HepG2 (cell line): ENCODE measurements around the gene ROBO2. TPM values are rescaled to one million over a fixed set of nuclear protein-coding genes. Genes with fewer than 3 reads are reported as not detected.
A peak's percentile ranks its signal among the peaks of the same experiment; 100 is the strongest.

Experiments used
- ATAC-seq: fragments of 200-7000 bp; cut with Tn5 transposase; 3 replicates; pipeline ENCODE4 v1.9.1; 2020; ENCODE audit warnings: mild to moderate bottlenecking, moderate library complexity
- BruUV-seq: library from RNA; stranded (reverse); fragments of 400-500 nt; replicated peaks from 2 replicates; lab custom pipeline; 2021; lab: Mats Ljungman, UMichigan
- CTCF ChIA-PET: fragments of 300-600 bp; formaldehyde crosslinking; extraction: SDS; loops from one replicate; lab custom pipeline; 2021; ENCODE audit warnings: low total read pairs, inconsistent platforms, low intra/inter-chr PET ratio; lab: Yijun Ruan, JAX
- POLR2A ChIA-PET: fragments of 350-600 bp; sonication (Branson Sonifier 250); formaldehyde crosslinking; loops from one replicate; lab custom pipeline; 2020; ENCODE audit warnings: antibody characterized with exemption, inconsistent platforms; lab: Yijun Ruan, JAX
- DNase-seq: peaks from one replicate; pipeline ENCODE4 v3.0.0-alpha.2; 2015; ENCODE audit warnings: low spot score
- FAIRE-seq: peaks from 3 replicates; lab custom pipeline; 2011; peaks lifted over from hg19 to GRCh38; lab: Jason Lieb, UNC
- H2AFZ ChIP-seq: one replicate; pipeline ENCODE4 v1.6.1; 2011; ENCODE audit warnings: low read length, inconsistent platforms
- H3K27ac ChIP-seq: fragments of 300-600 bp; 3 replicates; pipeline ENCODE4 v1.8.0; 2011; ENCODE audit warnings: mixed run types, mild to moderate bottlenecking, mixed read lengths, low read length, inconsistent platforms; ENCODE audit not compliant: insufficient read depth; ENCODE audit errors: extremely low read length
- H3K27me3 ChIP-seq, 2 experiments: fragments of 200-600 bp in 1 of 2; 2 replicates in 1 of 2; 3 replicates in 1 of 2; pipeline versions ENCODE4 v1.6.0 to v1.8.0; 2011; ENCODE audit warnings: low read length in 2 of 2, mild to moderate bottlenecking in 2 of 2, moderate library complexity in 2 of 2, inconsistent platforms in 1 of 2; ENCODE audit not compliant: insufficient read depth in 2 of 2, control insufficient read depth in 1 of 2
- H3K36me3 ChIP-seq, 2 experiments: fragments of 200-600 bp in 1 of 2; replicated peaks in 1 of 2; 2 replicates in 1 of 2; 3 replicates in 1 of 2; pipeline versions ENCODE4 v1.5.1 to v1.8.0; 2011; ENCODE audit warnings: low read length in 2 of 2, inconsistent platforms in 1 of 2; ENCODE audit not compliant: insufficient read depth in 2 of 2, control insufficient read depth in 1 of 2
- H3K4me1 ChIP-seq: 2 replicates; pipeline ENCODE4 v1.5.1; 2012; ENCODE audit warnings: low read length, inconsistent platforms; ENCODE audit not compliant: insufficient read depth
- H3K4me2 ChIP-seq: 2 replicates; pipeline ENCODE4 v1.6.0; 2011; ENCODE audit warnings: low read depth, low read length, inconsistent platforms
- H3K4me3 ChIP-seq, 3 experiments: fragments of 200-600 bp in 1 of 3; sonication (generic), shearing (Covaris generic) in 1 of 3; replicated peaks in 1 of 3; 2 replicates each; pipeline ENCODE4 v1.5.1; 2011 to 2016; ENCODE audit warnings: low read length in 3 of 3, inconsistent platforms in 2 of 3, low read depth in 2 of 3, mild to moderate bottlenecking in 2 of 3, control low read depth in 1 of 3, mixed read lengths in 1 of 3; ENCODE audit not compliant: insufficient read depth in 1 of 3
- H3K79me2 ChIP-seq: one replicate; pipeline ENCODE4 v1.6.1; 2011; ENCODE audit warnings: low read length, inconsistent platforms; ENCODE audit not compliant: insufficient read depth
- H3K9ac ChIP-seq: 2 replicates; pipeline ENCODE4 v1.6.0; 2011; ENCODE audit warnings: mild to moderate bottlenecking, low read depth, low read length, inconsistent platforms; ENCODE audit not compliant: insufficient read depth
- H3K9me3 ChIP-seq: 2 replicates; pipeline ENCODE4 v1.5.1; 2012; ENCODE audit warnings: mild to moderate bottlenecking, low read length
- H4K20me1 ChIP-seq: 2 replicates; pipeline ENCODE4 v1.6.0; 2011; ENCODE audit warnings: inconsistent platforms, mild to moderate bottlenecking, low read length, moderate library complexity; ENCODE audit not compliant: insufficient read depth
- ARNT ChIP-seq: fragments of 450-650 bp; IDR thresholded peaks from 2 replicates; pipeline ENCODE4 v1.6.1; 2017
- MAFF ChIP-seq: IDR thresholded peaks from 2 replicates; pipeline ENCODE4 v1.6.1; 2011; ENCODE audit warnings: low read depth, low read length, improper control_type of control experiment
- MAFK ChIP-seq, 2 experiments: IDR thresholded peaks in 1 of 2; conservative IDR thresholded peaks in 1 of 2; 2 replicates each; pipeline ENCODE4 v1.6.1; 2011; ENCODE audit warnings: improper control_type of control experiment in 2 of 2, low read length in 2 of 2
- MEIS2 ChIP-seq: sonication (generic); formaldehyde crosslinking; IDR thresholded peaks from 2 replicates; pipeline ENCODE4 v1.9.0; 2021; ENCODE audit warnings: mild to moderate bottlenecking, missing genetic modification reagents
- RFXANK ChIP-seq: IDR thresholded peaks from 2 replicates; pipeline ENCODE4 v1.6.1; 2016
- TRIM22 ChIP-seq: fragments of 450-650 bp; IDR thresholded peaks from 2 replicates; pipeline ENCODE4 v1.6.1; 2017
- U2AF1 ChIP-seq: fragments of 200-400 bp; formaldehyde crosslinking; optimal IDR thresholded peaks from 2 replicates; pipeline ENCODE3; 2017; ENCODE audit warnings: mild to moderate bottlenecking, low read depth, low read length
- WGBS: methylation state at CpG from one replicate; pipeline ENCODE4 v1.1.6; 2017; ENCODE audit warnings: low lambda C conversion rate; 5-methylcytosine and 5-hydroxymethylcytosine counted together
- in situ Hi-C: cut with HindIII; loops from 2 replicates; pipeline ENCODE4 v1.10.0; 2017; ENCODE audit warnings: low pct_unique_long_range_greater_than_20kb; ENCODE audit not compliant: extremely low pct_ligation_motif_present
- intact Hi-C: fragments of 100-400 bp; cut with micrococcal nuclease; formaldehyde crosslinking; loops from one replicate; pipeline ENCODE4 v1.10.0; 2022; ENCODE audit not compliant: unreplicated experiment
- polyA plus RNA-seq, 8 experiments: library from polyadenylated mRNA; depleted of rRNA in 3 of 8; stranded (reverse) in 7 of 8; unstranded in 1 of 8; fragments of >200 nt; fragmentation: Illumina TruSeq in 4 of 8; extraction: Trizol in 4 of 8; gene quantifications; 2 replicates each; pipeline versions ENCODE4 v1.2.1 to v1.2.3, GENCODE V29; 2011 to 2016; ENCODE audit warnings: low read depth in 4 of 8, missing spikeins in 1 of 8, mixed read lengths in 1 of 8; ENCODE audit not compliant: insufficient read depth in 1 of 8
- total RNA-seq, 5 experiments: library from RNA; depleted of rRNA; stranded (reverse); fragments of >200 nt; fragmentation: Illumina TruSeq; extraction: Trizol; gene quantifications; 2 replicates each; pipeline ENCODE4 v1.2.3, GENCODE V29; 2016; ENCODE audit warnings: low read depth in 1 of 5

The ROBO2 gene
- total and polyA plus RNA-seq, 2 of the 13 experiments (the other 11 are each of a cell fraction or from before 2014, with no cell fraction given) = not detected

GRCh38 chr3:77524463-77524862 lies 484.6 kb downstream of the ROBO2 start:
- no peak for FAIRE-seq
- Histone ChIP-seq H3K79me2 (no peaks in the 10 kb centered on the region), H3K4me2 (no peak overlapping the region), H3K9me3 (no peaks in the 10 kb centered on the region), H3K36me3 (no peaks in the 10 kb centered on the region), H3K4me1 (no peaks in the 10 kb centered on the region), H3K27ac (no peak overlapping the region), H3K27me3 (no peaks in the 10 kb centered on the region), H3K4me3 (no peak overlapping the region), H4K20me1 (no peaks in the 10 kb centered on the region), H2AFZ (no peak overlapping the region), H3K9ac (no peak overlapping the region)
- DNase-seq = no peak
- no peak for ATAC-seq
- intact Hi-C loops = no loop called here
- no TSS peak for BruUV-seq
- TF ChIP-seq MAFK (conservative IDR thresholded peaks at IDR 0.05 in 1 of 2, IDR thresholded peaks at IDR 0.05 in 1 of 2; ENCODE audit: low read length in 2 of 2) = peak; percentile 86 to 91
- TF ChIP-seq U2AF1 = no peak
- no peak for TF ChIP-seq TRIM22
- TF ChIP-seq MEIS2 (CRISPR knock-in tag) = no peak
- no peak for TF ChIP-seq RFXANK (CRISPR knock-in tag)
- peak; percentile 90 for TF ChIP-seq MAFF
- CTCF ChIA-PET = no interaction called here
- in situ Hi-C loops = no loop called here
- POLR2A ChIA-PET = no interaction called here
- 27% methylated on average over 3 of the region's 3 CpGs for WGBS

GRCh38 chr3:77524946-77525682 lies 485.2 kb downstream of the ROBO2 start:
- Histone ChIP-seq H3K9ac (no peak overlapping the region), H2AFZ (no peak overlapping the region), H3K4me2 (no peak overlapping the region), H3K9me3 (no peaks in the 10 kb centered on the region), H3K27me3 (no peaks in the 10 kb centered on the region), H3K36me3 (no peaks in the 10 kb centered on the region), H3K79me2 (no peaks in the 10 kb centered on the region), H3K4me1 (no peaks in the 10 kb centered on the region), H3K4me3 (no peak overlapping the region), H4K20me1 (no peaks in the 10 kb centered on the region), H3K27ac (no peak overlapping the region)
- DNase-seq (no peak), ATAC-seq (no peak), FAIRE-seq (no peak)
- intact Hi-C loops (no loop called here), in situ Hi-C loops (no loop called here)
- 15% methylated on average over 3 of the region's 3 CpGs for WGBS
- BruUV-seq = no TSS peak
- CTCF ChIA-PET = no interaction called here
- TF ChIP-seq ARNT = no peak
- peak; percentile 59; the same call in 1 of the 2 replicates for TF ChIP-seq MAFF
- peak; percentile 24 to 68; a peak in 3 of 4 replicates for TF ChIP-seq MAFK (conservative IDR thresholded peaks at IDR 0.05 in 1 of 2, IDR thresholded peaks at IDR 0.05 in 1 of 2; ENCODE audit: low read length in 2 of 2)
- POLR2A ChIA-PET = no interaction called here
